ENCODE data around the gene BANF2.

GRCh38 chr20:17783671-17784070, 83.9 kb downstream of the BANF2 start:
- TF ChIP-seq CTCF (IDR thresholded peaks at IDR 0.05): no peak
- TF ChIP-seq EZH2 (IDR thresholded peaks at IDR 0.05): no peak
